ENCODE data around the gene NHSL2.
A peak's percentile ranks its signal among the peaks of the same experiment; 100 is the strongest.

NHSL2 gene

GRCh38 chrX:72101597-72102037, 191.0 kb downstream of the NHSL2 start:
- H3K4me1 Mint-ChIP-seq = peaks cover 41% of the 10 kb centered on the region
- no peaks in the 10 kb centered on the region for H3K9me3 Mint-ChIP-seq
- ATAC-seq = no peak
- no peak overlapping the region for H3K27ac Mint-ChIP-seq
- peaks cover 60% of the 10 kb centered on the region for H3K27me3 Mint-ChIP-seq
- no peak for DNase-seq
- H3K4me3 Mint-ChIP-seq = no peak overlapping the region

- peaks cover 56% of the 10 kb centered on the region for H3K27me3 Mint-ChIP-seq
- H3K27ac Mint-ChIP-seq = no peak overlapping the region
- DNase-seq (no peak), ATAC-seq (no peak)
- H3K4me1 Mint-ChIP-seq = peaks cover 41% of the 10 kb centered on the region
- H3K4me3 Mint-ChIP-seq = no peak overlapping the region
- H3K9me3 Mint-ChIP-seq = no peaks in the 10 kb centered on the region
Measured at GRCh38 chrX:72102126-72102525, 191.5 kb downstream of the NHSL2 start.

- Mint-ChIP-seq H3K9me3 (no peaks in the 10 kb centered on the region), H3K27ac (no peak overlapping the region), H3K4me3 (no peak overlapping the region), H3K4me1 (peaks cover 41% of the 10 kb centered on the region), H3K27me3 (peaks cover 56% of the 10 kb centered on the region)
- no peak for DNase-seq
- ATAC-seq = no peak
Measured at GRCh38 chrX:72102760-72103159, 192.1 kb downstream of the NHSL2 start.

- peak; percentile 21 to 66 for DNase-seq
- H3K27ac Mint-ChIP-seq = peak overlapping the region in 1 of 2 donors; percentile 27
- H3K27me3 Mint-ChIP-seq = peaks cover 64% of the 10 kb centered on the region
- H3K4me1 Mint-ChIP-seq = peaks cover 35% of the 10 kb centered on the region
- H3K4me3 Mint-ChIP-seq = peak overlapping the region in 1 of 2 donors; percentile 39
- no peaks in the 10 kb centered on the region for H3K9me3 Mint-ChIP-seq
- peak; percentile 83 for ATAC-seq
Measured at GRCh38 chrX:72105436-72105835, 194.8 kb downstream of the NHSL2 start.

GRCh38 chrX:72107320-72107719, 196.7 kb downstream of the NHSL2 start:
- H3K27ac Mint-ChIP-seq = no peak overlapping the region
- peaks cover 65% of the 10 kb centered on the region for H3K27me3 Mint-ChIP-seq
- peaks cover 17% of the 10 kb centered on the region for H3K4me1 Mint-ChIP-seq
- no peak overlapping the region for H3K4me3 Mint-ChIP-seq
- H3K9me3 Mint-ChIP-seq = no peaks in the 10 kb centered on the region
- ATAC-seq = peak; percentile 35
- DNase-seq = no peak

GRCh38 chrX:72107841-72108595, 197.4 kb downstream of the NHSL2 start:
- no peaks in the 10 kb centered on the region for H3K9me3 Mint-ChIP-seq
- peaks cover 17% of the 10 kb centered on the region for H3K4me1 Mint-ChIP-seq
- no peak for DNase-seq
- no peak for ATAC-seq
- peak overlapping the region in 1 of 2 donors; percentile 38 for H3K27ac Mint-ChIP-seq
- peaks cover 59% of the 10 kb centered on the region for H3K27me3 Mint-ChIP-seq
- no peak overlapping the region for H3K4me3 Mint-ChIP-seq

GRCh38 chrX:72108666-72109065, 198.0 kb downstream of the NHSL2 start:
- no peak for ATAC-seq
- Mint-ChIP-seq H3K4me3 (no peak overlapping the region), H3K27ac (no peak overlapping the region), H3K4me1 (peaks cover 17% of the 10 kb centered on the region), H3K27me3 (peaks cover 55% of the 10 kb centered on the region), H3K9me3 (no peaks in the 10 kb centered on the region)
- DNase-seq = no peak

GRCh38 chrX:72110051-72110875, 199.6 kb downstream of the NHSL2 start:
- Mint-ChIP-seq H3K4me1 (peaks cover 6% of the 10 kb centered on the region), H3K27me3 (peaks cover 53% of the 10 kb centered on the region), H3K27ac (no peak overlapping the region), H3K4me3 (no peak overlapping the region), H3K9me3 (no peaks in the 10 kb centered on the region)
- ATAC-seq = no peak
- no peak for DNase-seq

- H3K4me1 Mint-ChIP-seq = no peaks in the 10 kb centered on the region
- DNase-seq (no peak), ATAC-seq (no peak)
- no peaks in the 10 kb centered on the region for H3K9me3 Mint-ChIP-seq
- no peak overlapping the region for H3K27ac Mint-ChIP-seq
- H3K27me3 Mint-ChIP-seq = peaks cover 53% of the 10 kb centered on the region
- no peak overlapping the region for H3K4me3 Mint-ChIP-seq
Measured at GRCh38 chrX:72110876-72111708, 200.4 kb downstream of the NHSL2 start.

GRCh38 chrX:72113461-72113860, 202.8 kb downstream of the NHSL2 start:
- Mint-ChIP-seq H3K27me3 (peaks cover 38% of the 10 kb centered on the region), H3K27ac (no peak overlapping the region), H3K4me1 (no peaks in the 10 kb centered on the region), H3K9me3 (no peaks in the 10 kb centered on the region), H3K4me3 (no peak overlapping the region)
- ATAC-seq (no peak), DNase-seq (no peak)

- Mint-ChIP-seq H3K9me3 (no peaks in the 10 kb centered on the region), H3K27me3 (peaks cover 30% of the 10 kb centered on the region), H3K4me1 (no peaks in the 10 kb centered on the region), H3K27ac (no peak overlapping the region), H3K4me3 (no peak overlapping the region)
- DNase-seq = no peak
- ATAC-seq = no peak
Measured at GRCh38 chrX:72114306-72114705, 203.7 kb downstream of the NHSL2 start.

- Mint-ChIP-seq H3K27me3 (peaks cover 33% of the 10 kb centered on the region), H3K9me3 (no peaks in the 10 kb centered on the region), H3K4me3 (no peak overlapping the region), H3K27ac (no peak overlapping the region), H3K4me1 (no peaks in the 10 kb centered on the region)
- ATAC-seq = no peak
- DNase-seq = no peak
Measured at GRCh38 chrX:72114807-72115206, 204.2 kb downstream of the NHSL2 start.

- H3K4me3 Mint-ChIP-seq = no peak overlapping the region
- no peaks in the 10 kb centered on the region for H3K4me1 Mint-ChIP-seq
- no peak for ATAC-seq
- peaks cover 38% of the 10 kb centered on the region for H3K27me3 Mint-ChIP-seq
- no peak overlapping the region for H3K27ac Mint-ChIP-seq
- DNase-seq = no peak
- no peaks in the 10 kb centered on the region for H3K9me3 Mint-ChIP-seq
Measured at GRCh38 chrX:72115380-72115779, 204.7 kb downstream of the NHSL2 start.

- H3K4me1 Mint-ChIP-seq = peaks cover 8% of the 10 kb centered on the region
- ATAC-seq (no peak), DNase-seq (no peak)
- H3K4me3 Mint-ChIP-seq = no peak overlapping the region
- H3K9me3 Mint-ChIP-seq = no peaks in the 10 kb centered on the region
- H3K27me3 Mint-ChIP-seq = peaks cover 27% of the 10 kb centered on the region
- H3K27ac Mint-ChIP-seq = no peak overlapping the region
Measured at GRCh38 chrX:72117636-72118210, 207.1 kb downstream of the NHSL2 start.

- H3K9me3 Mint-ChIP-seq = no peaks in the 10 kb centered on the region
- H3K27ac Mint-ChIP-seq = no peak overlapping the region
- peaks cover 8% of the 10 kb centered on the region for H3K4me1 Mint-ChIP-seq
- no peak for DNase-seq
- no peak for ATAC-seq
- peaks cover 34% of the 10 kb centered on the region for H3K27me3 Mint-ChIP-seq
- no peak overlapping the region for H3K4me3 Mint-ChIP-seq
Measured at GRCh38 chrX:72120837-72121236, 210.2 kb downstream of the NHSL2 start.

All from stimulated activated naive CD8-positive, alpha-beta T cell treated with anti-CD3 and anti-CD28 coated beads, Interleukin-15, amount 100 ng/mL, for 72 hours (primary cell).